GM19324 (cell line): ENCODE results near the gene PTCD2.
"Not testable (repeated sequence)": the region's sequence is repeated elsewhere in the genome, so short reads cannot be mapped to it uniquely, and the experiment has no call there.

Experiments used
- ATAC-seq: cut with Tn5 transposase; IDR thresholded peaks from one replicate; pipeline ENCODE4 v1.9.1; 2021; ENCODE audit warnings: mild to moderate bottlenecking, moderate library complexity; ENCODE audit not compliant: unreplicated experiment, low FRiP score

Gene PTCD2

DNA sequence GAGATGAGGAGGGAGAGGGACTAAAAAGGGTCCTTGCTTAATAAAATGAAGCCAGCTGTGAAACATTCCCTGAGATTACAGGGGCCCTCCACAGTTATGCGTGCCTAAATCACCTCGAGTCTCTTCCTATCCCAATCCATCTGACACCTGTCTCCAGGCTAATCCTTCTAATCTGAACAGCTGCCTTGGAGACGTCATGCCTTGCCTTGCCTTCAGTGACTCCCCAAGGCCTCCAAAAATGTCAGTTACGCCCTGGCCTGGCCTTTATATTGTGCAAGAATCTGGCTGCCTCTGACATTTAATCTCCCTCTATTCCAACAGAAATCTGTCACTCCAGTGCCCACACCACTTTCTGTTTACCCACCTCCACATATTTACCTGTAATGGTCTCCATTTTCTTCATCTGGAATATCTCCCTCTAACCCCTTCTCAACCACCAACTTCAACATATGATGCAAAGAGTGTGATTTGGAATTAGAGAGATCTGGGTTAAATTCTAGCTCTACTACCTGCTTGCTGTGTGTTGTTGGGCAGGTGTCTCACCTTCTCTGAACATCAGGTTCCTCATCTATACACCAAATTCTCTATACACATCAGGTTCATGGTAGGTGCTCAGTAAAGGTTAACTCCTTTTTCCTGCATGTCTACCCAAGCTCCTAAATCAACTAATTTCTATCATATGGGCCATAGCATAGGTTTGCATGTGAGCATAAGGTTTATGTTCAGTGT, 57.9 kb downstream of the PTCD2 start:
- ATAC-seq, result no peak

- no peak for ATAC-seq
Observed at GRCh38 chr5:72378639-72379289, 58.6 kb downstream of the PTCD2 start.

- ATAC-seq, result no peak
Observed at GRCh38 chr5:72379936-72380335, 59.8 kb downstream of the PTCD2 start.

DNA sequence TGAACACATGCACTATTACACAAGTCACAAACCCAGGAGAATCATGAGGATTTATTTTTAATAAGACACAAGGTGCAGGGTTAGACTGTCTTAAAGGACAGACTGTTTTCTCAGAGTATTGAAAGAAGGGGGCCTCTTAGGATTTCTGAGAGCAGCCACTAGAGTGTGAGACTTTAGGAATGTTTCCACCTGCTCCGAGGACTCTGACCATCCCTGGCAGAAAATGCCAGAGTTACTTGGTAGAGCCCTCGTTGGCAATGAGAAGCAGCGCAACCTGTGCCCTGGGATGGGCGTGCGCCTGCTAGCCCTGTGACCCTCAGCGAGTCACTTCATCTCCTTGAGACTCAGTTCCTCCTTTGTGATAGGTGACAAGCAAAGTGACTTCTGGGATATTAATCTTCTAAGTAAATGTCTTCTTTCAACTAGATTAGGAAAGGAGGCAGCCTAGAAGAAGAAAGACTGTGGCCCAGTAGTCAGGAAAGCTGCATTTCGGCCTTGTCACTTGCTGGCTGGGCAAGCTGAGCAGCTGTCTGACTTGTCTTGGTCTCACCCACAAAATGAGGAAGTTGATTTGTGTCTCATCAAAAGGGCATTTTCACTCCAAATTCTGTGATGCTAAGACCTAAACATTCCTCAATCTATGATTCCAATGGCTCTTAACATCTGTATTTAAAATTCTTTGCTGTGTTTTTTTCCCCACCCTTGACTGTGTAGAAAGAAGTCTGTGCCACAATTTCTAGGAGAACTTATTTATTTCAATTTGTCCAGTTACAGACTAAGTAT, 60.5 kb downstream of the PTCD2 start:
- ATAC-seq, result no peak

DNA sequence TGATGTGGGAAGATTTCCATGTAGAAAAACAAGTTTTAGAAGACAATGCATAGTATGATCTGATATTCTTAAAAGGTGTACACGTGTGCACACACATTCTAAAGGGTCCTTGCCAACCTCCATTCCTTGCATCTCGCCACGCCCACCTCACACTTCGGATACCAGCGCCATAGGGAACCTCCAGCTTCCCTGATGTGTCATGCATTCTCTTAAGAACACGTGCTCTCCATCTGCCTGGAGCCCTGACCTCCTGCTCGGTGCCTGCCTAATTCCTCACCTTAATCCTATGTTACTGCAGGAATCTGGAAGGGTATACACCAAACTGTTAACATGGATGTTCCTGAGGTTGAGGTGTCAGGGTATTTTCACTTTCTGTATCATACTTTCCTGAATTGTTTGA, 63.1 kb downstream of the PTCD2 start:
- ATAC-seq, result no peak

DNA sequence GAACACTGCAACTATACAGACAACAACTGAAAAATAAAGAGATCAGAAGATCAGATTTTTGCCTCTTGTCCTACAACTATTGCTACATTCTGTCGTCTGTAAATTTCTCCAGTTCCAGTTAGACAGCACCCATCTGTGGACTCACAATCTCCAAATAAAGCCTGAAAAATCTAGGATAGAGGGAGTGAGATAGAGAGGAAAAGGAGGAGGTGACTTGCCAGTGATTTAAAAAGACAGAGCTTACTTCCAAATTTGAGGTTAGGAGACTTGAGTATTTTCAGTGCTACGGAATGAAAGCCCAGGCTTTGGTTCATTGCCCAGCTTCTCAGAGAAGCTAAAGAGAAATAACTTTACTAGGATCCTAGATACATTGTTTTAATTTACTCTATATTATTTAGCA, 63.6 kb downstream of the PTCD2 start:
- ATAC-seq, result no peak

GRCh38 chr5:72386639-72387038, 66.5 kb downstream of the PTCD2 start:
- no peak for ATAC-seq

DNA sequence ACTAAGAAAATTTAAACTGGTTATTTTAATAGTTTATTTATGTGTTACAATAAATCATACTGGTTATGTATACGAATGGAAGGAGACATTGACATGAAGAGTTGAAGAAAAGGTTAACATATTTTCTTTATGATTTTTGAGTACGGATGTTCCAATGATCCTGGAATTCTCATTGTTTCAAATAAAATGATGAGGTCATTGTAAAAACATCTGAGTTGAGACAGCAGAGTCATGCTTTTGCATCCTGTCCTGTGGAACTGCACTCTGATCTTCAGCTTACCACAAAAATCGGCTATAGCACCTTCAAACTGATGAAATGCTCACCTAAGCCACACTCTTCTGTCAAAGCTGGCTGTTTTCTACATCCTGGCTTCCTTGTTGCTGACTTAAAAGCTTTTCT, 67.8 kb downstream of the PTCD2 start:
- no peak for ATAC-seq

DNA sequence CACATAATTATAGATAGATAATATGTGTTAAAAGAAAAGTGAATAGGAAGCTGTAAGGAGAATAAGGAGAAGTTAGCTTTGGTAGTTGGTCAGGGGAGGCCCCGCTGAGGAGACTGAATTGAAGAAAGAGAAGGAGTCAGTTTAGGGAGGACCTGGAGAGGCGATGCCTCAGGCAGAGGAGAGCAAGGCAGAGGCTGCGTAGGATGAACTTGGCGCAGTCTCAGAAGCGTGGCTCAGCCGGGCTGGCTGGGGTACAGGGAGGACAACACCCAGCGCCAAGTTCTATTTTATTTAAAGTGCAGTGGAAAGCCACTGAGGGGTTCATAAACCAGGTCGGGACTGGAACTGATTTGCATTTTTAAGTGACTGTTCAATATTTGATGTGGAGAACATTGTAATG, 68.5 kb downstream of the PTCD2 start:
- no peak for ATAC-seq

GRCh38 chr5:72390836-72391235, 70.7 kb downstream of the PTCD2 start:
- ATAC-seq, result no peak

GRCh38 chr5:72392326-72392733, 72.2 kb downstream of the PTCD2 start:
- no peak for ATAC-seq

DNA sequence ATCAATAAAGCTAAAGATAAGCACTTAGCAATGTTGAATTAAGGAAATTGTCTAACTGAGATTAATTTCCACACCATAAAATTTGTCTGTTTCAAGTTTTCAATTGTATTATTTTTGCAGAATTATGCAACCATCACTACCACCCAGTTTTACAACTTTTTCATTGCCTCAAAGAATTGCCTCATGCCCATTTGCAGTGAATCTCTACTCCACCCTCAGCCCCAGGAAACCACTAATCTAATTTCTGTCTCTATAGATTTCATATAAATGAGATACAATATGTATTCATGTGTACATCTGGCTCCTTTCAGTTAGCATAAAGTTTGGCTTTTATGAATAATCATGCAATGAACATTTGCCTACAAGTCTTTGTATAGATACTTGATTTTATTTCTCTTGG, 72.9 kb downstream of the PTCD2 start:
- ATAC-seq, result no peak

DNA sequence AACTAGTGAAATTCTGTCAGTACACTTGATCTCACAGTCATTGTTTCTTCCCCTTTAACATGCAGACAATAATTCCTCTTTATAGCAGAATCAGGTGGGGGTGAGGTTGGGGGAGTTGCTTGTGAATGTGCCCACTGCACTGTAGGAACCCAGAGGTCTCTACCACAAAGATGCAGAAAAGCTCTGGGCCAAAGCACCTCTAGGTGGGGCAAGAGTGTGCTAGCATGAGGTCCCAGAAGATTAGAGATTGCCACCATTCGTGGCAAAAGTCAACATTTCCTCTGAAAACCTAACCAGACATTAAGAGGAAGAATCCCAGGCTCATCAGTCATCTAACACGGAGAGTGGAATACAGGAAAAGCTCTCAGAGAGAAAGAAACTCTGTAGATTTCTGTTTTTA, 74.5 kb downstream of the PTCD2 start:
- no peak for ATAC-seq

DNA sequence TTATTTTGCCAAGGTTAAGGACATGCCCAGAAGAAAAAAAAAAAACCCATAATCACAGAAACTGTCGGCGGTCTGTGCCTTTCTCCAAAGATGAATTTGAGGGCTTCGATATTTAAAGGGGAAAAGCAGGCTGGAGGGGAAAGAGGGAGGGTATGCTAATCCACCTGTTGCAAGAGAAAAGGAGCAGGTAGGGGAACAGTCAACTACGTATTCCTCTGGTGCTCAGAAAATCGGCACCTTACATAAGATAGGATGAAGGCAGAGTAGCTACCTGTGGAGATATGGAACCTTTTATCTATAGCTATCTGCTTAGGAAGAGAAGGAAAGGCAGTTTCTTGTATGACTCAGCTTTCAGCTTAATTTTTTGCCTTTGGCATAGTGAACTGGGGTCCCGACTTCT, 77.7 kb downstream of the PTCD2 start:
- ATAC-seq, result no peak

DNA sequence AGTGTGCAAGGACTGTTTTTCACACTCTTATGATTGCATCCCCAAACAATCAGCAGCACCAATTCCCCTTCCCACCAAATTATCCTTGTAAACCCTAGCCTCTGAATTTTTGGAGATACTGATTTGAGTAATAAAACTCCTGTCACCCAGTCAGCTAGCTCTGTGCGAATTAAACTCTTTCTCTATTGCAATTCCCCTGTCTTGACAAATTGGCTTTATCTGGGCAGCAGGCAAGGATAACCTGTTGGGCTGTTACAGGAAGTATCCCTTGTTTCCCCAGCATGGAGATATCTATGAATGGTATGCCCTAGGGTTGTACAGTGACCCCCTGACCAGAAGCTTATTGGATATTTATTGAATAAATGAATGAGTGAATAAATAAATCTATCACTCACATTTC, 80.8 kb downstream of the PTCD2 start:
- ATAC-seq, result no peak

DNA sequence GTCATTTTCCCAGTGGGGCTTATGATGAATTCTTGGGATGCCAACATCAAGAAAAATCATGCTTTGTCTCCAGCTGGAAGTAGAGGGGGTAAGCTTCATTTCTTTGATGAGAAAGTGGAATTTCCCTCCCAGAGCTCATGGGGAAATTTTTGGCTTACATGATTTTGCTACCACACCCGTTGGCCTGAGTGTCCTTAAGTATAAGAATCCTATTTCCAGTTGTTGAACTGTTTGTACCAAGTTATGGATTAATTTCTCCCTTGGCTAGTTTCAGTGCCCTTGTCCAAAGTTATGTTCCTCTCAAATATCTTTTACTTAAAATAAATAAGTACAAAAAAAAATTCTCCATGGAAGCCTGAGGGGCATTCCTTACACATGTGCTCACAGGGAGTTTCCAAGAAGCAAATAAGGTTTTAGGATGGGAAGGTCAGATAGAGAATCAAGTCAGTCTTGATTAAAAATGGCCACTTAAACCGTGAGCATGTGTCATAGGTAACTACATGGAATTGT, 82.3 kb downstream of the PTCD2 start:
- ATAC-seq, result no peak

GRCh38 chr5:72402959-72403628, 82.9 kb downstream of the PTCD2 start:
- no peak for ATAC-seq

DNA sequence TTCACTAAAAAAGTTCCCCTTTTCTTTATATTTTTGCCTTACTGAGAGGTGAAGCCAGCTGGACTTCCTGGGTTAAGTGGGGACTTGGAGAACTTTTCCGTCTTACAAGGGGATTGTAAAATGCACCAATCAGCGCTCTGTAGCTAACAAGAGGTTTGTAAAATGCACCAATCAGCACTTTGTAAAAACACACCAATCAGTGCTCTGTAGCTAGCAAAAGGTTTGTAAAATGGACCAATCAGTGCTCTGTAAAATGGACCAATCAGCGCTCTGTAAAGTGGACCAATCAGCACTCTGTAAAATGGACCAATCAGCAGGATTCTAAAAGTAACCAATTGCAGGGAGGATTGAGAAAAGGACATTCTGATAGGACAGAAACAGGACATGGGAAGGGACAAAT, 84.6 kb downstream of the PTCD2 start:
- ATAC-seq, result not testable (repeated sequence)

DNA sequence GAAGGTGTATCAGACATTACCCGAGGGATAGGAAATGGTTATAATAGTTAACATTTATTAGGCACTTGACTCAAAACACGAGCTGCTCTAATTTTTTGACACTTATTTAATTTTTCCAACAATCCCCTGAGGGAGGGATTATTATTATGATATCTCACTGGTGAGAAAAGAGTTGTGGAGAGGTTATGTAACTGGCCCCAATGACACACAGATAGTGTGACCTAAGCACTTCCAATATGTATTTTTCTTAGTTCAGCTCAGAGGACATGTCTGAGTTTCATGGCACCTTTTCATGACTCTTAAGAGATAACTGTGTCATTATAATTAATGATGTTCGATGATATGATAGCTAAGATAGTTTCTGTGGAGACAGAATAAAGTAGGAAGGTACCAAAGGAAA, 86.9 kb downstream of the PTCD2 start:
- no peak for ATAC-seq

DNA sequence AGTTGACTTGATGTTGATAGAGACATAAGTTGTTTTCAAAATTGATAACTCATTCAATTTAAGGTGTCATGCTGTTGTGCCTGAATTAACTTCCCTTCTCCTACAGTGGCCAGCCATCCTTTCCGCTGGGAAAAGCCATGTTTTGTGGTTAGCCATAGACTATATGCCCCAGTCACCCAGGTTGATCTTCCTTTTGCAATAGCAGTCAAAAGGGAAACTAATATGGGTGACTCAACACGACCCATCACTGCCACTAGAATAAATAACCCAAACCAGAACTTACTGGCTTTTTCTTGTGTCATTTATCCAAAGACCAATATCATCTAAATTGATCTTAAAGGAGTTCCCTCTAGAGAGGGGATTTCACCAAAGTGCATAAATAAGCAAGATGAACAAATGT, 87.4 kb downstream of the PTCD2 start:
- no peak for ATAC-seq

GRCh38 chr5:72408127-72408526, 88.0 kb downstream of the PTCD2 start:
- ATAC-seq, result no peak
